GM20000 (cell line): ENCODE data around the gene ZNF70.
A peak's percentile ranks its signal among the peaks of the same experiment; 100 is the strongest.

Source experiments
- DNase-seq: peaks from one replicate; pipeline ENCODE4 v3.0.0; 2012; ENCODE audit warnings: low spot score
- TF ChIP-seq, protein P1 (sequence below): IDR thresholded peaks from 2 replicates; pipeline ENCODE4 v1.5.1; 2012; ENCODE audit warnings: mild to moderate bottlenecking, control low read depth; ENCODE audit errors: extremely low read depth, missing control alignments

Gene ZNF70

DNA sequence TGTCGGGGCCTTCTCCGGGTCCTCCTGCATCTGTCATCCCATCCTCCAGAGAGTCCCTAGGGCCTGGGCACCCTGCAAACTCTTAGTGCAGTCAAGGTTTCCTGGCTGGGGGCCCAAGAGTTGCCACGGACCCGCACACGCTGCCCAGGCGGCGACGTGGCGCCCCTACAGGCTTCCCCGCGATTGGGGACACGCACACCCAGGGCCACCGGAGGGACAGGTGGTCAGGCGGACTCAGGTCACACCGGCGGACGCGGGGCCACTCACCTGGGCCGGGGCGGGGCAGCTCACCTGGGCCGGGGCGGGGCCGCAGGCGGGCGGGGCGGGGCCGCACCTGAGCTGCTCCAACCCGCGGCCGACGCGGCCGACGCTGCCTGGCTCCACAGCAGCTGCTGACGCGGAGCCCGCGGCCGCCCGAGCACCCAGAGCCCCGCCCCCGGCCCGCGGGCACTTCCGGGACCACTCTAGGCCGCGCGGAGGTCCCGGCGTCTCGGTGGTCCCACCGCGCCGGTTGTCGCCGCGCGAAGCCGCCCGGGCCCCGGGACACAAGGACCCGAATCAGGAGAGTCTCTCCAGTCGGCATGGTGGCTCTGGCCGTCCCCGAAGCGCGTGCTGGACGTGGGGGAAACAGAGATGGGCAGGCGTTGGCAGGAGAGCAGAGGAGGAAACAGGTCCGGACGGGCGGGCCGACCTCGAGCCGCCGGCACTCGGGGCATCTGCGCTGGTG, at the start of gene ZNF70:
Gene ZNF70 (minus strand): TSS at position 399 of the 727 bp plus-strand sequence. CDS start 5,972 bp downstream, outside the sequence.
- DNase-seq = peak; percentile 96
- TF ChIP-seq, protein P1, sequence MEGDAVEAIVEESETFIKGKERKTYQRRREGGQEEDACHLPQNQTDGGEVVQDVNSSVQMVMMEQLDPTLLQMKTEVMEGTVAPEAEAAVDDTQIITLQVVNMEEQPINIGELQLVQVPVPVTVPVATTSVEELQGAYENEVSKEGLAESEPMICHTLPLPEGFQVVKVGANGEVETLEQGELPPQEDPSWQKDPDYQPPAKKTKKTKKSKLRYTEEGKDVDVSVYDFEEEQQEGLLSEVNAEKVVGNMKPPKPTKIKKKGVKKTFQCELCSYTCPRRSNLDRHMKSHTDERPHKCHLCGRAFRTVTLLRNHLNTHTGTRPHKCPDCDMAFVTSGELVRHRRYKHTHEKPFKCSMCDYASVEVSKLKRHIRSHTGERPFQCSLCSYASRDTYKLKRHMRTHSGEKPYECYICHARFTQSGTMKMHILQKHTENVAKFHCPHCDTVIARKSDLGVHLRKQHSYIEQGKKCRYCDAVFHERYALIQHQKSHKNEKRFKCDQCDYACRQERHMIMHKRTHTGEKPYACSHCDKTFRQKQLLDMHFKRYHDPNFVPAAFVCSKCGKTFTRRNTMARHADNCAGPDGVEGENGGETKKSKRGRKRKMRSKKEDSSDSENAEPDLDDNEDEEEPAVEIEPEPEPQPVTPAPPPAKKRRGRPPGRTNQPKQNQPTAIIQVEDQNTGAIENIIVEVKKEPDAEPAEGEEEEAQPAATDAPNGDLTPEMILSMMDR = no peak

DNA sequence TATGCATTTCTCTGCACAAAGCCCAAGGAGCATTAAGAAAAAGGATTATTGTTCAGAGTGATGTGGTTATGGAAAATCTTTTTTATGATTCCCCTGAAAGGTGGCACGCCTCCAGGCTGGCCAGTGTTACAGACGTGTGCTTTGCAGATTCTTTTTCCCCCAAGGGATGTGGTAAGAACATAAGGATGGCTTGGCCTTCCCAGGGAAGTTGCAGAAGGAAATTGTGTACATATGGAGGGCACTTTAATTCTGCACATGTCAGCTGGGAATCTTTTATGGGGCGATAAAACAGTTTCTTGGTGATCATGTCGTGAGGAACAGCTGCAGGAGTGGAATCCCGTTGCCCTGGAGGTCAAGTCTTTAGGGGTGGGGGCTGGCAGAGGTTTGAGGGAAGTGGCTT, 45.5 kb upstream of the ZNF70 start:
- TF ChIP-seq, protein P1 = no peak
- no peak for DNase-seq

DNA sequence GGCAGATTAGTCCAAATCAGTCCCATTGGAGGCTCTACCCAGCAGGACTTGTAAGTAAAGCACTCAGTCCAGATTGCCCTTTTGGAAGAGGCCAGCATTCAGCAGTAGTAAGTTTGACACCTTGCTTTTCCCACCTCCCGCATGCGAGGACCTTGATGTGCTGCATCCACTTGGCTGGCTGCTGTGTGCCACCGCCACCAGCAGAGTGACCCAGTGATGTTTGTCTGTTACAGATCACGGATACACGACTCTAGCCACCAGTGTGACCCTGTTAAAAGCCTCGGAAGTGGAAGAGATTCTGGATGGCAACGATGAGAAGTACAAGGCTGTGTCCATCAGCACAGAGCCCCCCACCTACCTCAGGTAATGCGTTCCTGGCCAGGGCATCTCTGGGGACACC, 42.4 kb upstream of the ZNF70 start:
- TF ChIP-seq, protein P1 = no peak
- DNase-seq = no peak

DNA sequence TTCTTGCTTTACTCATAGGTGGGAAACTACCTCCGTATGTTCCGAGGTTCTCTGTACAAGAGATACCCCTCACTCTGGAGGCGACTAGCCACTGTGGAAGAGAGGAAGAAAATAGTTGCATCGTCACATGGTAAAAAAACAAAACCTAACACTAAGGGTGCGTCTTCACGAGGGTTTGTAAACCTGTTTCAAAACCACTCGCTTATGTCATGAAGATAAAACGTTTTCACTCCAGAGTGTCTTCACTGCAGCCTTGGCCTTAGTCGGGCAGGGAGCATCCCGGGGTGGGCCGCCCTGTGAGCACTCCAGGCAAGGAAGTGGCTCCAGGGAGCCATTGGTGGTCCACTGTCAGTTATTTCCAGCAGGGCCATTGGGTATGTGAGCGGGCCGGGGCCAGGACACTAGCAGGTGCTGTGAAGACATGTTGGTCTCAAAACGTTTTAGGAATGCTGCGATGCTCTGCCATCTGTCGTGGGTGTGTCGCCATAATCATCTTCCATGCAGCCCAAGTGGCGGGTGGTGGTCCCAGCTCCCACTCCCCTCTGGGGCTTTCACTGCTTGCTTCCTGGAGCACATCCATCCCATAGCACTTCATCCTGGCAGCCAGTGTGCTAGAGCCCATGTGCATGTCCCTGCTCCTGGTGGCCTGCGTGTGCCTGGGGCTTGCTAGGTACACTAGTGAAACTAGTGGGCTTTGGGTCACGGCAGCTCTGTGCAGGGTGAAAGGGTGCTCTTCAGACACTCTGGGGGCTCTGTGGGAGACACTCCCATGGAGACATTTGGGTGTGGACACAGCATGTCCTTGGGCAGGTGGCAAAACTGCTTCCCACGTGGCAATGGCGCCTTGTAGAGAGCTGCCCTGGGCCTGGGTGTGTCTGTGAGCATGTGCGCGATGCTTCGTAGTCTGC, 41.1 kb upstream of the ZNF70 start:
- TF ChIP-seq, protein P1 = no peak
- DNase-seq = peak; percentile 1

DNA sequence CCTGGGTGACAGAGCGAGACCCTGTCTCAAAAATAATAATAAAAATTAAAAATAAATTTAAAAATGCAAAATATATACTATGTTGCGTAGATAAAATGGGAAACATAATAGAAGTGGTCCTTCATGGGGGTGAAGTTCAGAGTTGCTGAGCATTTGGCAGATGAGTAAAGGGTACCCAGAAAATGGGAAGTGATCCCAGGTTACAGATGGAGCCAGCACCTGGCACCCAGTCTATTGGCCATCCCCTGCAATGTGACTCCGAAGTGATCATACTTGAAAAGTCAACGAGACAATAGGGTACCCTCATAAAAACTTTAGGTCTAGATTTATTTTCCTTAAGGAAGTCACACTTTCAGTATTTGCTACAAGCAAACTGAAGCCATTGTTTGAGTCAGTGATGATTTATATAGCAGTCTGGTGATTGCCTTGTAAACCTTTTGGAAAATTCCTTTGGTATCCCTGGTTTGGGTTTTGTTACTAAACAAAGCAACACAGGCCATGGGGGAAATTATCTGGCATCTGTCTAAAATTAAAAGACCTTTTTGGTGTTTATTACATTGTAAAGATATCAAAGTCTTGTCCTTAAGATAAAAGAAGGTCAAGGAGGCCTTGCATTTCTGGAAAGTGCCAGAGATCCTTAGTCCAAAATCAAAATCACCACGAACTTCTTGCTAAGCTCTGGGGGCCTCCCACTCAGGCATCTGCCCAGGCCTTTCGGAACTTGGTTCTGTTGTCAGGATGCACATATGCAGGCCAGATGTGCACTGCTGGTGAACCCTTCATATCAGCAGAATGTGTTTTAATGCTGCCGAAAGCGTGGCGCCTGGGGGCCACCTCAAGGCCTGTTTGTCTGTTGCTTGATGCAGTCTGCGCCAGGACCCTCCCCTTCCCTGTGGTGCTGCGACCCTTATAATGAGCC, 40.2 kb upstream of the ZNF70 start:
- TF ChIP-seq, protein P1 = no peak

DNA sequence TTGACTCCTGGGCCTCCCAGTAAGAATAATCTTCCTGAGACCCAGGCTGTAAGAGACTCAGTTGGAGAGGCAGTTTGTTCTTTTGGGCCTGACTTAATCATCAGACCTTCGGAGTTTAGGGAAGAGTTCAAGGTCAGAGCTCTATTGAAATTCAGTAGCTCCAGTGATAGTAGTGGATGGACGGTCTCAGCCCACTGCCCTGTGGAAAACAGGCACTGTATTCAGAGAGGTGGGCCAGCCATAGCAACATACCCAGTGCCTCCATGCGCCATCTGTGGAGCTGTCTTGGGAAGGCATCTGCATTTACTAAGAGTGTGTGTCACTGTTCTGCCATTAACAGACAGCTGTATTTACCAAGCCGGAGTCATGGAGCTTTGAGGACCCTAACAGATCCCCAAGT, 38.7 kb upstream of the ZNF70 start:
- DNase-seq = peak; percentile 6
- TF ChIP-seq, protein P1 = no peak

More for the DNA sequence above, 40.2 kb upstream of the ZNF70 start:
- peak; percentile 2 for DNase-seq
